Activated T-cell treated with anti-CD3 and anti-CD28 coated beads, Interleukin-2, amount 50 U/mL, for 72 hours (primary cell): ENCODE results near the gene CEP43. TPM values are rescaled to one million over a fixed set of nuclear protein-coding genes. Genes with fewer than 3 reads are reported as not detected.
A peak's percentile ranks its signal among the peaks of the same experiment; 100 is the strongest.

Source experiments
- ATAC-seq, 2 donors: fragments of 150-1000 bp; cut with Tn5 transposase; replicated peaks in 1 of 2; 2 replicates each; pipeline ENCODE4 v1.10.0; 2021; ENCODE audit warnings: moderate library complexity in 2 of 2, mild to moderate bottlenecking in 1 of 2
- DNase-seq, 2 donors: peaks; one replicate each; pipeline ENCODE4 v3.0.0; 2021 to 2022; ENCODE audit warnings: mixed read lengths in 1 of 2
- H3K27ac Mint-ChIP-seq: one replicate; pipeline ENCODE4 v1.8.0; 2022; ENCODE audit warnings: mild to moderate bottlenecking, moderate library complexity, mixed read lengths
- H3K27me3 Mint-ChIP-seq: one replicate; pipeline ENCODE4 v1.8.0; 2022; ENCODE audit warnings: low read depth, mixed read lengths
- H3K36me3 Mint-ChIP-seq, 2 donors: one replicate each; pipeline ENCODE4 v1.8.0; 2022; ENCODE audit warnings: mixed read lengths in 2 of 2, mild to moderate bottlenecking in 1 of 2; ENCODE audit not compliant: insufficient read depth in 2 of 2
- H3K4me1 Mint-ChIP-seq: one replicate; pipeline ENCODE4 v1.8.0; 2022; ENCODE audit warnings: low read depth, mixed read lengths
- H3K4me3 Mint-ChIP-seq, 2 donors: one replicate each; pipeline ENCODE4 v1.8.0; 2022; ENCODE audit warnings: mild to moderate bottlenecking in 2 of 2, mixed read lengths in 2 of 2, moderate library complexity in 2 of 2
- H3K9me3 Mint-ChIP-seq, 2 donors: one replicate each; pipeline ENCODE4 v1.8.0; 2022; ENCODE audit warnings: mixed read lengths in 2 of 2
- total RNA-seq, 2 donors: library from RNA; stranded (reverse); gene quantifications; one replicate each; pipeline ENCODE4 v1.2.3, GENCODE V29; 2022

Gene CEP43
- total RNA-seq, 2 donors from 2014 or later, result 17.9 to 20.7 TPM

- ATAC-seq (peak; percentile 86 to 89), DNase-seq (peak; percentile 99 to 100)
- peak within 1 kb of the TSS; percentile 84 to 94 for H3K4me3 Mint-ChIP-seq
- H3K27me3 Mint-ChIP-seq, result no peaks in the 10 kb centered on the region
- H3K27ac Mint-ChIP-seq, result peak within 1 kb of the TSS; percentile 89
- H3K36me3 Mint-ChIP-seq, result peaks cover 0 to 2% of the 10 kb centered on the region in 2 donors
- H3K4me1 Mint-ChIP-seq, result peaks cover 74% of the 10 kb centered on the region
- H3K9me3 Mint-ChIP-seq, result no peaks in the 10 kb centered on the region
These were observed 42.6 kb upstream of the CEP43 start, which contains the start of gene RNASET2 for GRCh38 chr6:166956444-166957086. Gene RNASET2, minus strand, starts transcription at chr6:166956550. Its CDS starts 368 bp downstream, at chr6:166956182.

GRCh38 chr6:166957087-166957804 is 42.0 kb upstream of the CEP43 start:
- Mint-ChIP-seq H3K36me3 (peaks cover 0 to 2% of the 10 kb centered on the region in 2 donors), H3K4me1 (peaks cover 68% of the 10 kb centered on the region), H3K27ac (peak overlapping the region; percentile 89), H3K27me3 (no peaks in the 10 kb centered on the region), H3K4me3 (peak overlapping the region; percentile 84 to 94), H3K9me3 (no peaks in the 10 kb centered on the region)
- peak; percentile 63 to 68 for DNase-seq
- peak; percentile 16 to 29 for ATAC-seq

GRCh38 chr6:166957805-166958076 is 41.5 kb upstream of the CEP43 start:
- H3K4me3 Mint-ChIP-seq, result peak overlapping the region; percentile 84 to 94
- H3K4me1 Mint-ChIP-seq, result peaks cover 63% of the 10 kb centered on the region
- ATAC-seq (no peak), DNase-seq (no peak)
- no peaks in the 10 kb centered on the region for H3K27me3 Mint-ChIP-seq
- peak overlapping the region; percentile 89 for H3K27ac Mint-ChIP-seq
- H3K9me3 Mint-ChIP-seq, result no peaks in the 10 kb centered on the region
- peaks cover 2 to 4% of the 10 kb centered on the region in 2 donors for H3K36me3 Mint-ChIP-seq

- Mint-ChIP-seq H3K4me1 (peaks cover 48% of the 10 kb centered on the region), H3K36me3 (peaks cover 4 to 6% of the 10 kb centered on the region in 2 donors), H3K27ac (peak overlapping the region; percentile 89), H3K9me3 (no peaks in the 10 kb centered on the region), H3K4me3 (peak overlapping the region; percentile 84 to 94), H3K27me3 (no peaks in the 10 kb centered on the region)
- peak; percentile 27 to 50 for DNase-seq
- ATAC-seq, result no peak
These were observed 40.0 kb upstream of the CEP43 start for GRCh38 chr6:166958926-166959861.

- Mint-ChIP-seq H3K36me3 (peaks cover 4 to 6% of the 10 kb centered on the region in 2 donors), H3K4me1 (peaks cover 39% of the 10 kb centered on the region), H3K4me3 (peak overlapping the region; percentile 84 to 94), H3K27me3 (no peaks in the 10 kb centered on the region), H3K27ac (peak overlapping the region; percentile 90), H3K9me3 (no peaks in the 10 kb centered on the region)
- ATAC-seq, result no peak
- no peak for DNase-seq
These were observed 39.1 kb upstream of the CEP43 start for GRCh38 chr6:166959911-166960608.

- H3K27ac Mint-ChIP-seq, result peak overlapping the region; percentile 90
- H3K27me3 Mint-ChIP-seq, result no peaks in the 10 kb centered on the region
- H3K9me3 Mint-ChIP-seq, result no peaks in the 10 kb centered on the region
- no peak for DNase-seq
- H3K4me1 Mint-ChIP-seq, result peaks cover 34% of the 10 kb centered on the region
- H3K36me3 Mint-ChIP-seq, result peaks cover 2 to 6% of the 10 kb centered on the region in 2 donors
- peak overlapping the region in 1 of 2 donors; percentile 35 for H3K4me3 Mint-ChIP-seq
- no peak for ATAC-seq
These were observed 38.6 kb upstream of the CEP43 start for GRCh38 chr6:166960609-166960978.

- Mint-ChIP-seq H3K4me1 (peaks cover 15% of the 10 kb centered on the region), H3K9me3 (peaks cover 9% of the 10 kb centered on the region in 2 donors), H3K36me3 (peaks cover 11 to 28% of the 10 kb centered on the region in 2 donors), H3K4me3 (no peak overlapping the region), H3K27me3 (no peaks in the 10 kb centered on the region), H3K27ac (no peak overlapping the region)
- DNase-seq (no peak), ATAC-seq (no peak)
These were observed 32.9 kb upstream of the CEP43 start for GRCh38 chr6:166966268-166966667.

- Mint-ChIP-seq H3K9me3 (peaks cover 9% of the 10 kb centered on the region in 2 donors), H3K4me3 (peak overlapping the region in 1 of 2 donors; percentile 26), H3K27ac (no peak overlapping the region), H3K4me1 (peaks cover 15% of the 10 kb centered on the region), H3K27me3 (no peaks in the 10 kb centered on the region), H3K36me3 (peaks cover 11 to 21% of the 10 kb centered on the region in 2 donors)
- DNase-seq (no peak), ATAC-seq (peak in 1 of 2 donors; percentile 30)
These were observed 29.7 kb upstream of the CEP43 start for GRCh38 chr6:166969390-166970002.

GRCh38 chr6:166970091-166970490 is 29.1 kb upstream of the CEP43 start:
- Mint-ChIP-seq H3K9me3 (peaks cover 9% of the 10 kb centered on the region in 2 donors), H3K27ac (no peak overlapping the region)
- ATAC-seq, result no peak

GRCh38 chr6:166970776-166971175 is 28.4 kb upstream of the CEP43 start:
- no peak for ATAC-seq
- Mint-ChIP-seq H3K4me3 (no peak overlapping the region), H3K27ac (no peak overlapping the region), H3K4me1 (peaks cover 15% of the 10 kb centered on the region), H3K36me3 (peaks cover 11 to 21% of the 10 kb centered on the region in 2 donors), H3K27me3 (no peaks in the 10 kb centered on the region), H3K9me3 (peaks cover 9% of the 10 kb centered on the region in 2 donors)
- DNase-seq, result no peak

More at GRCh38 chr6:166970091-166970490, 29.1 kb upstream of the CEP43 start:
- Mint-ChIP-seq H3K27me3 (no peaks in the 10 kb centered on the region), H3K36me3 (peaks cover 11 to 21% of the 10 kb centered on the region in 2 donors), H3K4me3 (peak overlapping the region in 1 of 2 donors; percentile 8), H3K4me1 (peaks cover 15% of the 10 kb centered on the region)
- DNase-seq, result no peak

GRCh38 chr6:166971271-166971670 is 27.9 kb upstream of the CEP43 start:
- Mint-ChIP-seq H3K9me3 (peaks cover 7 to 9% of the 10 kb centered on the region in 2 donors), H3K36me3 (peaks cover 9 to 19% of the 10 kb centered on the region in 2 donors), H3K27ac (no peak overlapping the region), H3K4me3 (no peak overlapping the region), H3K27me3 (no peaks in the 10 kb centered on the region), H3K4me1 (peaks cover 15% of the 10 kb centered on the region)
- DNase-seq, result no peak
- ATAC-seq, result no peak

GRCh38 chr6:166972101-166972500 is 27.1 kb upstream of the CEP43 start:
- Mint-ChIP-seq H3K36me3 (peaks cover 4 to 13% of the 10 kb centered on the region in 2 donors), H3K4me1 (peaks cover 15% of the 10 kb centered on the region), H3K27me3 (no peaks in the 10 kb centered on the region), H3K4me3 (no peak overlapping the region), H3K9me3 (peaks cover 2 to 4% of the 10 kb centered on the region in 2 donors), H3K27ac (no peak overlapping the region)
- ATAC-seq (no peak), DNase-seq (no peak)
